Kidney epithelial cell (primary cell): ENCODE measurements around the gene SEC63. TPM values are rescaled to one million over a fixed set of nuclear protein-coding genes. Genes with fewer than 3 reads are reported as not detected.
"Not testable (repeated sequence)": the region's sequence is repeated elsewhere in the genome, so short reads cannot be mapped to it uniquely, and the experiment has no call there.

Experiments
- DNase-seq: peaks from one replicate; pipeline ENCODE4 v3.0.0-alpha.2; 2010; ENCODE audit warnings: low read depth
- H3K27me3 ChIP-seq: 2 replicates; pipeline ENCODE4 v1.6.0; 2011; ENCODE audit warnings: low read length; ENCODE audit not compliant: control insufficient read depth, insufficient read depth
- H3K36me3 ChIP-seq: 2 replicates; pipeline ENCODE4 v1.5.1; 2011; ENCODE audit warnings: low read length; ENCODE audit not compliant: control insufficient read depth, insufficient read depth
- H3K4me3 ChIP-seq: 2 replicates; pipeline ENCODE4 v1.5.1; 2011; ENCODE audit warnings: low read depth, mild to moderate bottlenecking, control low read depth, low read length
- total RNA-seq: library from RNA; depleted of rRNA; stranded (reverse); fragments of >200 nt; gene quantifications from 2 replicates; pipeline ENCODE4 v1.2.3, GENCODE V29; 2015
- TF ChIP-seq, protein P1 (sequence below): IDR thresholded peaks from 2 replicates; pipeline ENCODE4 v1.5.1; 2011; ENCODE audit warnings: mild to moderate bottlenecking, moderate library complexity, low read length, control low read depth, inconsistent platforms; ENCODE audit not compliant: insufficient read depth, poor library complexity, severe bottlenecking

Gene SEC63
- total RNA-seq, 1 donor from 2014 or later = 25.1 TPM

DNA sequence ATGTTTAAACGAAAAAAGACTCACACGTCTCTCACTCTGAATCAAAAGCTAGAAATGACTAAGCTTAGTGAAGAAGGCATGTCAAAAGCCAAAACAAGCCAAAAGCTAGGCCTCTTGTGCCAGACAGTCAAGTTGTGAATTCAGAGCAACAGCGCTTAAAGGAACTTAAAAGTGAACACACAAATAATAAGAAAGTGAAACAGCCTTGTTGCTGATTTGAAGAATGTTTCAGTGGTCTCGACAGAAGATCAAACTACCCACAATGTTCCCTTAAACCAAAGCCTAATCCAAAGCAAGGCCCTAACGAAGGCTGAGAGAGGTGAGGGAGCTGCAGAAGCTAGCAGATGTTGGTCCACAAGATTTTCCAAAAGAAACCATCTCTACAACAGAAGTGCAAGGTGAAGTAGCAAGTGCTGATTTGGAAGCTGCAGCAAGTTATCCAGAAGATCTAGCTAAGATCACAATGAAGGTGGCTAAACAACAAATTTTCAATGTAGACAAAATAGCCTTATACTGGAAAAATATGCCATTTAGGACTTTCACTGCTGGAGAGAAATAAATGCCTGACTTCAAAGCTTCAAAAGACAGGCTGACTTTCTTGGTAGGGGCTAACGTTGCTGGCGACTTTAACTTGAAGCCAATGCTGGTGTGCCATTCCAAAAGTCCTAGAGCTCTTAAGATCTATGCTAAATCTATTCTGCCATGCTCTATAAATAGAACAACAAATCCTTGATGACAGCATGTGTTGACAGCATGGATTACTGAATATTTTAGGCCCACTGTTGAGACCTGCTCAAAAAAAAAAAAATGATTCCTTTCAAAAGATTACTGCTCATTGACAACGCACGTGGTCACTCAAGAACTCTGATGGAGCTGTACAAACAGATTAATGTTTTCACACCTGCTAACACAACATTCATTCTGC is 40.3 kb downstream of the SEC63 start:
- H3K4me3 ChIP-seq = no peak overlapping the region
- DNase-seq = no peak
- TF ChIP-seq, protein P1, sequence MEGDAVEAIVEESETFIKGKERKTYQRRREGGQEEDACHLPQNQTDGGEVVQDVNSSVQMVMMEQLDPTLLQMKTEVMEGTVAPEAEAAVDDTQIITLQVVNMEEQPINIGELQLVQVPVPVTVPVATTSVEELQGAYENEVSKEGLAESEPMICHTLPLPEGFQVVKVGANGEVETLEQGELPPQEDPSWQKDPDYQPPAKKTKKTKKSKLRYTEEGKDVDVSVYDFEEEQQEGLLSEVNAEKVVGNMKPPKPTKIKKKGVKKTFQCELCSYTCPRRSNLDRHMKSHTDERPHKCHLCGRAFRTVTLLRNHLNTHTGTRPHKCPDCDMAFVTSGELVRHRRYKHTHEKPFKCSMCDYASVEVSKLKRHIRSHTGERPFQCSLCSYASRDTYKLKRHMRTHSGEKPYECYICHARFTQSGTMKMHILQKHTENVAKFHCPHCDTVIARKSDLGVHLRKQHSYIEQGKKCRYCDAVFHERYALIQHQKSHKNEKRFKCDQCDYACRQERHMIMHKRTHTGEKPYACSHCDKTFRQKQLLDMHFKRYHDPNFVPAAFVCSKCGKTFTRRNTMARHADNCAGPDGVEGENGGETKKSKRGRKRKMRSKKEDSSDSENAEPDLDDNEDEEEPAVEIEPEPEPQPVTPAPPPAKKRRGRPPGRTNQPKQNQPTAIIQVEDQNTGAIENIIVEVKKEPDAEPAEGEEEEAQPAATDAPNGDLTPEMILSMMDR = no peak
- H3K36me3 ChIP-seq = peaks cover 1% of the 10 kb centered on the region
- H3K27me3 ChIP-seq = no peaks in the 10 kb centered on the region

DNA sequence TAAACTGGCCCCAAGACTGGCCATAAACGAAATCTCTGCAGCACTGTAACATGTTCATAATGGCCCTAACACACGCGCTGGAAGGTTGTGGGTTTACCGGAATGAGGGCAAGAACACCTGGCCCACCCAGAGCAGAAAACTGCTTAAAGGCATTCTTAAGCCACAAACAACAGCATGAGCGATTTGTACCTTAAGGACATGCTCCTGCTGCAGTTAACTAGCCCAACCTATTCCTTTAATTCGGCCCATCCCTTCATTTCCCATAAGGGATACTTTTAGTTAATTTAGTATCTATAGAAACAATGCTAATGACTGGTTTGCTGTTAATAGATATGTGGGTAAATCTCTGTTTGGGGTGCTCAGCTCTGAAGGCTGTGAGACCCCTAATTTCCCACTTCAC is 41.0 kb downstream of the SEC63 start:
- H3K36me3 ChIP-seq, H3K4me3 ChIP-seq, H3K27me3 ChIP-seq, DNase-seq: not testable (repeated sequence)

DNA sequence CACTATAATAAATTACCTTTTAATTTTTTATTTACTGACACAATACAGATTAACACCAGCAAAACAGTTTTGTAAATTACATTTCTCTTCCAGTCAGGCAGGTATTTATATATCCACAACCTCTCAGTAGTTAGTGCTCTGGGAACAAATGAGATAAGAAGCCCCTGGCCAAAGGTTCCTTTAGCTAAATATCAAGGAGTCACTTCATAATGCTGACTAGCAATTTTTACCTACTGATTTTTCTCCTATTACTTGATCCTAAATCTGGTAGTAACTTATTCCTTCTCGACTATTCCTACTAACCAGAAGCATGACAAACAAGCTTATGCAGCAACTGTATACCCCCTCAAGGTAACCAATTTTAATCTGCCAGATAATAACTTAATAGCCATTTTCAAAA is 46.3 kb downstream of the SEC63 start:
- H3K36me3 ChIP-seq = peaks cover under 1% of the 10 kb centered on the region
- TF ChIP-seq, protein P1 = no peak
- H3K27me3 ChIP-seq = no peaks in the 10 kb centered on the region
- no peak overlapping the region for H3K4me3 ChIP-seq
- DNase-seq = no peak

DNA sequence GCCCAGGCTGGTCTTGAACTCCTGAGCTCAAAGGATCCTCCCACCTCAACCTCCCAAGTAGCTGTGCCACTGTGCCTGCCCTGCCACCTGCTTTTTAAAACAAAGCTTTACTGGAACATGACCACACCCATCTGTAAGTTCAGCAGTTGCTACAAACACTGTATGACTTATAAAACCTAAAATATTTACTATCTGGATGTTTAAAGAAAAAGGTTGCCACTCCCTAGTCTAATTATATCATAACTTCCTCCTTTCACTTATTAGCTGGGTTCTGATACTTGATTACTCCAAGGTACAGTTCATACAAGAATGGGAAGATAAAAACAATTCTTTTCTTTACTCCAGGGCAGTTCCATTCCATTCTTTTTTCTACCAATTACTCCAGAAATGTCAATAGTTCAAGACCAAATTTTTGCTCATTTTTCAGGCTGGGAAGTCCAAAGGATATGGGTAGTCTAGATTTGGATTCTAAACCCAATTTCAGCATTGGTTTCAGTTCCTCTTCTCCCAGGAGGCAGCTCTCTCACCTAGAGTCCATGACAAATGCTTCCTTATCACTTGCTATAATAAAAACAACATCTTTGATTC is 63.1 kb downstream of the SEC63 start:
- no peaks in the 10 kb centered on the region for H3K36me3 ChIP-seq
- no peaks in the 10 kb centered on the region for H3K27me3 ChIP-seq
- TF ChIP-seq, protein P1 = no peak
- H3K4me3 ChIP-seq = no peak overlapping the region
- DNase-seq = no peak

DNA sequence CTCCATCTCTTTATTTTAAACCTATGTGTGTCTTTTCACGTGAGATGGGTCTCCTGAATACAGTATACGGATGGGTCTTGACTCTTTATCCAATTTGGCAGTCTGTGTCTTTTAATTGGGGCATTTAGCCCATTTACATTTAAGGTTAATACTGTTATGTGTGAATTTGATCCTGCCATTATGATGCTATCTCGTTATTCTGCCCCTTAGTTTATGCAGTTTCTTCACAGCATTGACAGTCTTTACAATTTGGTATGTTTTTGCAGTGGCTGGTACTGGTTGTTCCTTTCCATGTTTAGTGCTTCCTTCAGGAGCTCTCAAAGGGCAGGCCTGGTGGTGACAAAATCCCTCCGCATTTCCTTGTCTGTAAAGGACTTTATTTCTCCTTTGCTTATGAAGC is 67.6 kb downstream of the SEC63 start:
- not testable (repeated sequence) for H3K4me3 ChIP-seq, H3K27me3 ChIP-seq, DNase-seq, H3K36me3 ChIP-seq

DNA sequence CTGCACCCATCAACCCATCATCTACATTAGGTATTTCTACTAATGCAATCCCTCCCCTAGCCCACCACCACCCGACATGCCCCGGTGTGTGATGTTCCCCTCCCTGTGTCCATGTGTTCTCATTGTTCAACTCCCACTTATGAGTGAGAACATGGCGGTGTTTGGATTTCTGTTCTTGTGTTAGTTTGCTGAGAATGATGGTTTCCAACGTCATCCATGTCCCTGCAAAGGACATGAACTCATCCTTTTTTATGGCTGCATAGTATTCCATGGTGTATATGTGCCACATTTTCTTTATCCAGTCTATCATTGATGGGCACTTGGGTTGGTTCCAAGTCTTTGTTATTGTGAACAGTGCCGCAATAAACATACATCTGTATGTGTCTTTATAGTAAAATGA is 72.1 kb downstream of the SEC63 start:
- not testable (repeated sequence) for H3K27me3 ChIP-seq, H3K36me3 ChIP-seq, DNase-seq, H3K4me3 ChIP-seq

DNA sequence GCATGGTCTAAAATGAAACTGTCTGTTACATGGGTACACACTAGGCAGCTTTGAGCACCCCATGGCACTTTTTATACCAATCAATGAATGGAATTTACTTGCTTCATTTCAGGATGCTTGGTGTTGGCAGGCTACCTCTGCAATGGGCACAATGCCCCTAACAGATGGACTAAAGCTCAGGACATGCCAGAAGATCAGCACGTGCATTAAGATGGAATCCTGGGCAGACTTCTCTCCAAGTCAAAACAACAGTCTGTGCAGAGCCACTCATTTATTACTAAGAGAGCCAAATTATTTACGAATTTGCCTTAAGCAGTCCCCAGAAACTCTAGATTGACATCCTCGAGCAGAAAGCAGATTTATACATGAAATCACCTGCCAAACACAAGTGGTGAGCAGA is 78.1 kb downstream of the SEC63 start:
- no peak for DNase-seq
- TF ChIP-seq, protein P1 = no peak
- Histone ChIP-seq H3K27me3 (no peaks in the 10 kb centered on the region), H3K36me3 (no peaks in the 10 kb centered on the region), H3K4me3 (no peak overlapping the region)
